T-helper 2 cell treated with Interferon-gamma antibody and Interleukin-4, amounts not matched to agents 5 μg/mL and 100 μg/mL, for 36 hours (primary cell): Measurements from ENCODE around the gene OR10A3.
"Not testable (repeated sequence)": the region's sequence is repeated elsewhere in the genome, so short reads cannot be mapped to it uniquely, and the experiment has no call there.

Source experiments
- DNase-seq: peaks from one replicate; pipeline ENCODE4 v3.0.0; 2021; ENCODE audit warnings: low spot score
- H3K27ac Mint-ChIP-seq: one replicate; pipeline ENCODE4 v1.8.0; 2021; ENCODE audit warnings: mild to moderate bottlenecking, mixed read lengths
- H3K27me3 Mint-ChIP-seq: one replicate; pipeline ENCODE4 v1.8.0; 2021; ENCODE audit warnings: low read depth, mixed read lengths
- H3K36me3 Mint-ChIP-seq: one replicate; pipeline ENCODE4 v1.8.0; 2021; ENCODE audit warnings: low read depth, mixed read lengths
- H3K4me1 Mint-ChIP-seq: one replicate; pipeline ENCODE4 v1.8.0; 2021; ENCODE audit warnings: low read depth, mixed read lengths
- H3K4me3 Mint-ChIP-seq: one replicate; pipeline ENCODE4 v1.8.0; 2022; ENCODE audit warnings: mild to moderate bottlenecking, moderate library complexity, mixed read lengths
- H3K9me3 Mint-ChIP-seq: one replicate; pipeline ENCODE4 v1.8.0; 2021; ENCODE audit warnings: mixed read lengths

Gene OR10A3

GRCh38 chr11:7941608-7942007 is at the start of gene OR10A3:
Gene OR10A3 (minus strand): TSS chr11:7941708. CDS start chr11:7939520, 2,188 bp downstream.
- no peaks in the 10 kb centered on the region for H3K36me3 Mint-ChIP-seq
- no peaks in the 10 kb centered on the region for H3K4me1 Mint-ChIP-seq
- H3K4me3 Mint-ChIP-seq: no peak within 1 kb of the TSS
- H3K27me3 Mint-ChIP-seq: no peaks in the 10 kb centered on the region
- DNase-seq: no peak
- H3K9me3 Mint-ChIP-seq: peaks cover 17% of the 10 kb centered on the region
- H3K27ac Mint-ChIP-seq: no peak within 1 kb of the TSS

DNA sequence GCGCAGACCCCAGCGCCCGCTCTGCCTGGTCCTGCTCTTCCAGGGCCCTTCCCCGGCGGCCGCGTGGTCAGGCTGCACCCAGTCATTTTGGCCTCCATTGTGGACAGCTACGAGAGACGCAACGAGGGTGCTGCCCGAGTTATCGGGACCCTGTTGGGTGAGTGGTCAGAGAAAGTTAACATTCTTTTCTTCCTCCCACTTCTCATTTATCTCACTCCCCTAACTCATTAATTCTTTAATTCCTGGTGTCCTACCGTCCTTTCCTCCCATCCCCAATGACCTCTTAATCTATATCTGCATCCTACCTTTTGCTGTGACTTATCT is 46.0 kb upstream of the OR10A3 start:
- Mint-ChIP-seq H3K4me1 (peaks cover 29% of the 10 kb centered on the region), H3K27ac (peak overlapping the region; percentile 98), H3K36me3 (peaks cover 20% of the 10 kb centered on the region), H3K4me3 (peak overlapping the region; percentile 99)
- not testable (repeated sequence) for H3K9me3 Mint-ChIP-seq, H3K27me3 Mint-ChIP-seq, DNase-seq

- no peaks in the 10 kb centered on the region for H3K9me3 Mint-ChIP-seq
- H3K4me1 Mint-ChIP-seq: peaks cover 29% of the 10 kb centered on the region
- DNase-seq: peak; percentile 91
- peak within 1 kb of the TSS; percentile 98 for H3K27ac Mint-ChIP-seq
- H3K36me3 Mint-ChIP-seq: peaks cover 15% of the 10 kb centered on the region
- H3K4me3 Mint-ChIP-seq: peak within 1 kb of the TSS; percentile 99
- H3K27me3 Mint-ChIP-seq: no peaks in the 10 kb centered on the region
Observed at GRCh38 chr11:7986768-7987559, 45.5 kb upstream of the OR10A3 start, which contains the start of gene EIF3F. Gene EIF3F (plus strand): TSS chr11:7987337. CDS start chr11:7987353, 16 bp downstream.

DNA sequence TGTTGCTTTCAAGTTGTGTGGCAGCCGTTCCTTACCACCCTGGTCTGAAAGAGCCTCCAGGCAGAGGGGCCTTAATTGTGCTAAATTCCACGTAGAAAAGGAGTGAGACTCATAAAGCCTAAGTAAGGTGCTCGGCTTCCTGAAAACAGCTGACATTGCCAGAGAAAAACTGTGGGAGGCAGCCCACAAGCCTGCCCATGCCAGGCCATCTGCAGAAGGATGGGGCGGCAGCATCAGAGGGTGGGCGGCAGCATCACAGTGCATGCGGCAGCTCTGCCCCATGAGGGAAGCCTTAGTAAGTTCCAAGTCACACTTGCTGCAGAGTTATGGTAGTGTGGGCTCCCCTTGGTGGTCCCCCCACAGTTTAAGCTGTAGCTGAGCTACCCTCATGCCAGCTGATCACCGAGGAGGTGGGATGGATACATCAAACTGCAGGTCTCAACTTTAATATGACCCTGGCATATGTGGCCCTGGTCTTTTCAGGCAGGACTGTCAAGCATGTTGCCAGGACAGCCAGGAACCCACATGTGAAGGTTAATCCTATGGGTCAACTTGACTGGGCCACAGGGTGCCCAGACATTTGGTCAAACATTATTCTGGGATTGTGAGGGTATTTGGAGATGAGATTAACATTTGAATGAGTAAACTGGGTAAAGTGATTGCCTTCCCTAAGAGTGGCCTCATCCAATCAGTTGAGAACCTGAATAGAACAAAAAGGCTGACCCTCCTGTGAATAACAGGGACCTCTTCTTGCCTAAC is 42.5 kb upstream of the OR10A3 start:
- no peaks in the 10 kb centered on the region for H3K9me3 Mint-ChIP-seq
- peaks cover 5% of the 10 kb centered on the region for H3K36me3 Mint-ChIP-seq
- DNase-seq: no peak
- no peaks in the 10 kb centered on the region for H3K27me3 Mint-ChIP-seq
- H3K4me1 Mint-ChIP-seq: peaks cover 18% of the 10 kb centered on the region
- H3K27ac Mint-ChIP-seq: no peak overlapping the region
- no peak overlapping the region for H3K4me3 Mint-ChIP-seq

GRCh38 chr11:7982582-7983119 is 41.1 kb upstream of the OR10A3 start:
- H3K4me3 Mint-ChIP-seq: no peak overlapping the region
- DNase-seq: no peak
- H3K36me3 Mint-ChIP-seq: peaks cover under 1% of the 10 kb centered on the region
- H3K9me3 Mint-ChIP-seq: no peaks in the 10 kb centered on the region
- H3K4me1 Mint-ChIP-seq: peaks cover 11% of the 10 kb centered on the region
- no peak overlapping the region for H3K27ac Mint-ChIP-seq
- no peaks in the 10 kb centered on the region for H3K27me3 Mint-ChIP-seq

DNA sequence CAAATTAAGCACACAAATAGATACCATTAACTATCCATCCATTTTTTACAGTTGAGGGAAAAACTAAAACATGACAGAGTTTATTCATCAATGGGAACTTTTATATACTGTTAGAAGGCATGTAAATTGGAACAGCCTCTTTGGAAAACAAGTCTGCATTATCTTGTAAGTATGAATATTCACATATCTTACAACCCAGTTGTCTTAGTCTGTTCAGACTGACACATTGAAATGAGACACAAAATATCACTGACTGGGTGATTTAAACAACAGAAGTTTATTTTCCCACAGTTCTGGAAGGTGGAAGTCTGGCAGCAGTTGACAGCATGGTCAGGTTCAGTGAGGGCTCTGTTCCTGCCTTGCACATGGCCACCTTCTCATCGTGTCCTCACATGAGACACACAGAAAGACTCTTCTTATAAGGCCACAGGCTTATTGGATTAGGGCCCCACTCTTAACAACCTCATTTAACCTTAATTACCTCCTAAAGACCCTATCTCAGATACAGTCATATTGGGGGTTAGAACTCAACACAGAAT is 40.2 kb upstream of the OR10A3 start:
- Mint-ChIP-seq H3K27ac (no peak overlapping the region), H3K4me1 (peaks cover 9% of the 10 kb centered on the region), H3K27me3 (no peaks in the 10 kb centered on the region), H3K9me3 (no peaks in the 10 kb centered on the region), H3K36me3 (no peaks in the 10 kb centered on the region), H3K4me3 (no peak overlapping the region)
- no peak for DNase-seq

DNA sequence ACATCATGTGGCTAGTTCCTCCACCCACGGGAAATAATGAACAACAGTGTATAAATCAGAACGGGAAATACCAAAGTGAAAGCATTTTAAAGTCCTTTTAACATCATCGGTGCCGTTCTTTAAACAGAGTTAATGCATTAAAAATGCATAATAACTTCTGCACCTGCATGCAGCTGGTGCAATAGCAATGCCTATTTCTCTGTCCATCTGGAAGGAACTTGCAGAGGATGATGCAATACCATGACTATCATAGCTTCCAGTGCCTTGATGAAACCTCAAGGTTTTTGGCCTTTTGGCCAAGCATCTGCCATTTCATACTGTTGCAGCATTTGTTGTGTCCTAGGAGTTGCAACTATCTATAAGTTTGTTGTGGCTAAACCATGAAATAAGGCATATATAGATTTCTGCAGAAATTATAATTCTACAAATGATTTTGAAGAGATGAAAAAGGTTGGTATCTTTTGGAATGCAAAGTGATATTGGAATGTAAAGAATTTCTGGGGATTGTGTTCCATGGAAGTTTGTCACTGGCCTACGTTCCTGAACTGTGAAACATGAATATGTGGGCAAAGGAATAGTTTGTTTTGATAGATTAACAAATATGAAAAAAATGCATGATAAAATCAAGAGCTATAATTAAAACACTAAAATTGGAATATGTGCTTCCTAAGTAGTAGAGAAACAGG is 35.9 kb upstream of the OR10A3 start:
- no peaks in the 10 kb centered on the region for H3K27me3 Mint-ChIP-seq
- DNase-seq: no peak
- no peaks in the 10 kb centered on the region for H3K9me3 Mint-ChIP-seq
- H3K27ac Mint-ChIP-seq: no peak overlapping the region
- no peaks in the 10 kb centered on the region for H3K4me1 Mint-ChIP-seq
- no peak overlapping the region for H3K4me3 Mint-ChIP-seq
- no peaks in the 10 kb centered on the region for H3K36me3 Mint-ChIP-seq

- no peak overlapping the region for H3K27ac Mint-ChIP-seq
Observed at GRCh38 chr11:7974668-7975067, 33.2 kb upstream of the OR10A3 start.

DNA sequence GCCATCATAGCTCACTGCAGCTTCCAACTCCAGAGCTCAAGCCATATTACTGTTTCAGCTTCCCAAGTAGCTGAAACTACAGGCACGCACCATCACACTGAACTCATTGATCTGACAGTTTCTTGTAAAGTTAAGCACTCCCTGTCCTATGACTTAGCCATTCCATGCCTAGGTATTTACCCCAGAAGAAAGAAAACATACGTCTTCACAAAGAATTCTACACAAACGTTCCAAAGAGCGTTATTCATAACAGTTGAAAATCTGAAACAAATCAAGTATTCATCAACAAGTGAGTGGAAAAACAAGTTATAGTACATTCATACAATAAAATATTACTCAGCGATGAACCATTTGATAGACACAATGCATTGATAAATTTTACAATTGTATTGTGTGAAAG is 31.5 kb upstream of the OR10A3 start:
- Mint-ChIP-seq H3K27ac (no peak overlapping the region), H3K36me3 (no peaks in the 10 kb centered on the region), H3K27me3 (peaks cover 4% of the 10 kb centered on the region), H3K4me1 (no peaks in the 10 kb centered on the region), H3K9me3 (no peaks in the 10 kb centered on the region), H3K4me3 (no peak overlapping the region)
- no peak for DNase-seq

More at GRCh38 chr11:7974668-7975067, 33.2 kb upstream of the OR10A3 start:
- H3K36me3 Mint-ChIP-seq: no peaks in the 10 kb centered on the region
- DNase-seq: no peak
- no peak overlapping the region for H3K4me3 Mint-ChIP-seq
- H3K27me3 Mint-ChIP-seq: no peaks in the 10 kb centered on the region
- no peaks in the 10 kb centered on the region for H3K9me3 Mint-ChIP-seq
- no peaks in the 10 kb centered on the region for H3K4me1 Mint-ChIP-seq

GRCh38 chr11:7971846-7972245 is 30.3 kb upstream of the OR10A3 start:
- Mint-ChIP-seq H3K36me3 (no peaks in the 10 kb centered on the region), H3K4me1 (no peaks in the 10 kb centered on the region), H3K9me3 (no peaks in the 10 kb centered on the region), H3K4me3 (no peak overlapping the region), H3K27ac (no peak overlapping the region), H3K27me3 (peaks cover 5% of the 10 kb centered on the region)
- no peak for DNase-seq

DNA sequence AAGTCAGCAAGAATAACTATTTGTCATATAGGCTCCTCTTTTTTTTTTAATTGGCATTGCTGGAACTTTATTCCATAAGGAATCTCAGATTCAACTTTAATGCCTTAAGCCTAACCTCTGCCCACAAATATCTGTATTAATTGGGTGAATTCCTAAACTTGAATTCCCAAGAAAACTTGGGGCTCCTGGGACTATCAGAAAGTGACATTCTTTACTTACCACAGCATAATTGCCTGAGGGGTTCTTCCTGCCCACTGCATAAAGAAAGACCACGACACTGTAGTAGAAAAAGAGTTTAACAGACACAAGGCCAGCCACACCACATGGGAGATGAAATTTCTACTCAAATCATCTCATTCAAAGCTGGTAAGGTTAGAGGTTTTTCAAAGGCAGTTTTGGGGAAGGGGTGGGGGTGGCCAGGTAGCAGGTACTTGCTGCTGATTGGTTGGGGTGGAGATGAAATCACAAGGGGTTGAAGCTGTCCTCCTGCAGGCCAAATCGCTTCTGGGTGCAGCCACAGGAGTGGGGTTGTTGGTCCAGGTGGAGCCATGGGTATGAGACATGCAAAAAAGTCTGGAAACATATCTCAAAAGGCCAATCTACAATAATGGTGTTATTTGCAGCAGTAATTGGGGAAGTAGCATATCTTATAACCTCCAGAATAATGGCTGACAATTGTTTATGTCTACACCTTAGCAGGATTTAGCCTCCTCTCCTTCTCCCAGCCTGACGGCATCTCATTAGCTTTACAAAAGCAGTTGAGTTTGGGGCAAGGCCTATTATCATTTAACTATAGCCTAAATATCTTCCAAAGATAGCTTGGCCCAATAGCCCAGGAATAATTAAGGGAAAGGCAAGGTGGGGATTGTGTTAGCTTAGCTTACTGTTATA is 28.5 kb upstream of the OR10A3 start:
- no peaks in the 10 kb centered on the region for H3K9me3 Mint-ChIP-seq
- H3K27me3 Mint-ChIP-seq: peaks cover 5% of the 10 kb centered on the region
- no peaks in the 10 kb centered on the region for H3K36me3 Mint-ChIP-seq
- H3K4me3 Mint-ChIP-seq: no peak overlapping the region
- H3K4me1 Mint-ChIP-seq: no peaks in the 10 kb centered on the region
- no peak overlapping the region for H3K27ac Mint-ChIP-seq
- no peak for DNase-seq

DNA sequence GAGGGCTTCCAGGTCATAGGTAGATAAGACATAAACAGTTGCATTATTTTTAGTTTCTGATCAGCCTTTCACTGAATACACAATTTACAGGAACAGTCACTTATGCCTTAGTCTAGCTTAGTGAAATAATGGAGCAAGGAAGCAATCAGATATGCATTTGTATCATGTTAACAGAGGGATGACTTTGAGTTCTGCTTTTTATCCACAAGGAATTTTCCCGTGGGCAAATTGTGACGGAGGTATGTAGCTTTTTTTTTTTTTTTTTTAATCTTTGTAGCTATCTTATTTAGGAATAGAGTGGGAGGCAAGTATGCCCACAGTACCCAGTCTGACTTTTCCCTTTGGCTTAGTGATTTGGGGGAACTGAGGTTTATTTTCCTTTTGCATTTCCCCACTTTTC is 27.2 kb upstream of the OR10A3 start:
- Mint-ChIP-seq H3K9me3 (no peaks in the 10 kb centered on the region), H3K4me3 (no peak overlapping the region), H3K27me3 (peaks cover 5% of the 10 kb centered on the region), H3K4me1 (no peaks in the 10 kb centered on the region), H3K36me3 (no peaks in the 10 kb centered on the region), H3K27ac (no peak overlapping the region)
- DNase-seq: no peak

DNA sequence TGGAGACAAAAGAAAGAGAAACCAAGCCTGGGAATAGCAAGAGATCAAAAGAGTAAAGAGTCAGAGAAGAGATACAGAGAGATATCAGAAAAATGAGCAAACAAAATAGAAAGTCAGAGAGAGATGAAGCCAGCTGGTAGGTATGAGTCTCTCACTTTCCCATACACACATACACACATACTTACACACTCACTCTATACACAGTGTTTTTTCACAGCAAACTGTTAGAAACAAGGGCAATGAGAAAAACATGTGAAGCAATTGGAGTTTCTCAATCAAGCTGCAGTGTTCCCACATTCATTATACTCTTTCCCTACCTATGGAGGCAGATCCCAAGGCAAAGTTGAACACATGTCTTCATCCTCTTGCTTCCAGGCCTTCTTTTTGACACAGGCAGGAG is 26.3 kb upstream of the OR10A3 start:
- H3K27me3 Mint-ChIP-seq: peaks cover 5% of the 10 kb centered on the region
- no peaks in the 10 kb centered on the region for H3K9me3 Mint-ChIP-seq
- no peak overlapping the region for H3K27ac Mint-ChIP-seq
- H3K4me1 Mint-ChIP-seq: no peaks in the 10 kb centered on the region
- no peak for DNase-seq
- H3K4me3 Mint-ChIP-seq: no peak overlapping the region
- H3K36me3 Mint-ChIP-seq: no peaks in the 10 kb centered on the region
